Right kidney (tissue), 1 donor: ENCODE measurements around the gene CTRB1.
"Not testable (repeated sequence)": the region's sequence is repeated elsewhere in the genome, so short reads cannot be mapped to it uniquely, and the experiment has no call there.

Experiments used
- DNase-seq: peaks from one replicate; pipeline ENCODE4 v3.0.0-alpha.2; 2016

Gene CTRB1

DNA sequence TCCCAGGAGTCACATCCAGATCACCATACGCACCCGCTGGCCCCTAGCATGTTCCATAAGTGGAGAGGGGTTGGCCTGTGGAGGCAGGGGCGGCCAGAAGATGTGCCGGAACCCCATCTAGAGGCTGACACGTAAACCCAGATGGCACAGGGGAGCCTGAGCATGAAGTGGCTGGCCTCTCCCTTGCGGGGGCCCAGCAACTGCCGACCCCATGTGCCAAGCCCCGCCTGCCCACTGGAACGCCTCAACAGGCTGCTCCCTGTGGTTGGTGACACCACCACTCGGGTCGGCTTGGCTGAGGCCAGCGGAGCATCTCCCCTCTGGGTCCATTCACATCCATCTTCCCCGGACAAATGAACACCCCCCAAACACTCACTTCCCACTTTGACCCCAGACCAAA lies 23.2 kb downstream of the CTRB1 start:
- DNase-seq = no peak

DNA sequence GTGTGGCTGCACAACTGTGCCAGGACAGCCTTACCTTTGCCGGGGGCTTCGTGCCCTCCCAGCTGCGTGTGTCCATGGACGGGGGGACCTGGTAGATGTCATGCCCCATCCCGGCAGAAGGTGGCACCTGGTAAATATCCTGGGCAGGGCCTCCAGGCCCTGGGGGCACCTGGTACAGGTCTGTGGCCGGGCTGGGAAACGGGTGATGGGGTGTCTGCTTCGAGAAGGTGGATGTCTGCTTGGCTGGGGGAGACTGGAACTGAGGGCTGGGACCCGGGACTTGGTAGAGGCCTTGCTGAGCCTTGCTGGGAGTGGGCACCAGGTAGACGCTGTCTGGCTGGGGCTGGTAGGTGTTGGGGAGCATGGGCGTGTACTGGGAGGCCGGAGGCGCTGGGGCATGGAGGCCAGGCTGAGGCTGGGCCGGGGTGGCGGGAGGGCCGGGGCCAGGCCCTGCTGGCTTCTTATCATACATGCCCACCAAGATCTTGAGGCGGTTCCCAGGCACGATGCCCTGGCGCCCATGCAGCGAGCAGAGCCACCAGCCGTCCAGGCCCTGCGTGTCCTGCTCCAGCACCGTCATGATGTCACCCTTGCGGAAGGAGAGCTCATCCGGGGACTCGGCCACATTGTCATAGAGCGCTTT lies 23.8 kb downstream of the CTRB1 start:
- DNase-seq = not testable (repeated sequence)

DNA sequence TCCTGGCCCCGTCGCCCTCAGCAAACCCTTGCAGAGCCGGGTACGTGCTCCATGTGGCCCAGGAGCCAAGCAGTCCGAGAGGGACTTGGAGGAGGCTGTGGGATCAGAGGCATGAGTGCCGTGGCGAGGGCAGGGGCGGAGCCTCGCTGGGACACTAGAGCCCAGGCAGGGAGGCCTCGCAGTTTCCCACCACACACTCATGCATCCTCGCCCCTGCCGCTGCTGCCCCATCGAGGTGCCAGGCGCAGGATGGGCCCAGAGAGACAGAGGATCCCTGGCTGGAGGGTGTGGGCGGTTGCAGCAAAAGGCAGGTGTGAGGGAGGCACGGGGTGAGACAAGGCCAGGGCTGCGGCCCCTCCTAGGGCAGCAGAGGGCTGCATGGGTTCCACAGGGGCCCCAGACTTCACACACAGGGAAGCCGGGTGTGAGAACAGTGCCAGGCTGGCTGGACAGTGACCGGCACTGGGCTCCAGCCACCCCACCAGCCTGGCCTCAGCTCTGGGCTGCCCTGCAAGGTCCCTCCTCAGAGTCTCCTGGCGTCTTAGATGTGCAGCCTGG lies 25.0 kb downstream of the CTRB1 start:
- no peak for DNase-seq

DNA sequence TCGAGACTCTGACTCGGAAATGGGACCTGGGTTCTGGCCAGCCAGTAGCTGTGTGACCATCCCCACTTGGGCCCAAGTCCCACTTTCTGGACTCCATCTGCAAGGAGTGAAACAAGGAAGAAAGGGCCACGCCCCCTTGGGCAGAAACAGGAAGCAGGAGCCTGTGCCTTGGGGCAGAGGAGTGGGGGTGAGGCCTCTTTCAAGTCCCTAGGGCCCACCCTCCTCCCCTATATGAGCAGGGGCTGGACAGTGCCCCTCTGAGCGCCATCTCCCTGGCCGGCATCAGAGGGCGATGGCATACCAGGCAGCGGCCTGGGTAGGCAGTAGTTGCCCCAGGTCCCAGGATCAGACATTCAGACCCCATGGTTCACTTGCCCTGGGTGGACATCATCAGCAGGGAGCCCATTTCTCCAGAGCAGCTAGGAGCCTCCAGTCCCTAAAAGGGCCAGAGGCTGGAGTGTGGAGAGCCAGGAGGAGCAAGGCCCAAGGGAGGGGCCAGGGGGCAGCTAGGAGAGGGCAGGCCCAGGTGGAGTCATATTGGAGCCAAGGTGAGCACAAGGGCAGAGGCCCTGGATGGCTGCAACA lies 25.5 kb downstream of the CTRB1 start:
- no peak for DNase-seq

DNA sequence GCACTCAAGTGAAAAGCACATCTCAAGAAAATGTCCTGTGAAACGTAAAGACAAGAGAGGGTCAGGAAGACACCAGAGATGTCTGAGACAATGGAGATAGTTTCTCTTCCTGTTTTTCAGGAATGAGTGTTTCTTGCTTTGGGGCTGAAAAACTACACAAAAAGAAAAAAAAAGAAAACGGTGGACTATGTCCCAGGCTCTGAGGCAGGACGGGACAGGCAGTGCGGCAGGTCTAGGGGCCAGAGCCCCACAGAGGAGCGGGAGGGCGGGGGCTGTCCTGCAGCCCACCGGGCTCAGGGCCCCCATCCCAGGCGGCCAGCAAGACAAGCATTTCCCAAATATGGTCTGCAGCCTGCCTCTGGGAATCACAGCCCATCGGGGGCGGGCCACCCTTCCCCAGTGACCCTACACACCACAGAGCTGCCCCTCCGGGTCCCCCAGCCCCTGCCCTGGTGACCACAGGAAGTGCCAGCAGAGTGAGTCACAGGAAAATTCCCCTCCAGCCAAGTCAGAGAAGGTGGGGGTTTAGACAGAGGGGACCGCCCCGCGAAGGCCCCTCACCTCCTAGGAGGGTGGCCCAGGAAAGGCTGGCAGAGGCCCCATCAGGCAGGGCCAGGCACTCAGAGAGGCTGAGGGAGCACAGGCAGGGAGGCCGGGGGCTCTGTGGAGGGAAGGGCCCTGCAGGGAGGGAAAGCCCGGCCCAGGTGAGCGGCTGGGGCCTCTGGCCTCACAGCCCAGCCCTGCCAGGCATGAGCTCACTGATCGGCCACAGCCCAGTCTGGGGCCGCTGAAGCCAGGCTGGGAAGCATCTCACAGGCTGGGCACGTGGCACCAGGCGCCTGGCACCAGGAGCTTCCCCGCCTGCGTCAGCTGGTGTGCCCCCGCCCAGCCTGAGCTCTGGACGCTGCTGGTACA lies 26.3 kb downstream of the CTRB1 start:
- peak; percentile 68 for DNase-seq

DNA sequence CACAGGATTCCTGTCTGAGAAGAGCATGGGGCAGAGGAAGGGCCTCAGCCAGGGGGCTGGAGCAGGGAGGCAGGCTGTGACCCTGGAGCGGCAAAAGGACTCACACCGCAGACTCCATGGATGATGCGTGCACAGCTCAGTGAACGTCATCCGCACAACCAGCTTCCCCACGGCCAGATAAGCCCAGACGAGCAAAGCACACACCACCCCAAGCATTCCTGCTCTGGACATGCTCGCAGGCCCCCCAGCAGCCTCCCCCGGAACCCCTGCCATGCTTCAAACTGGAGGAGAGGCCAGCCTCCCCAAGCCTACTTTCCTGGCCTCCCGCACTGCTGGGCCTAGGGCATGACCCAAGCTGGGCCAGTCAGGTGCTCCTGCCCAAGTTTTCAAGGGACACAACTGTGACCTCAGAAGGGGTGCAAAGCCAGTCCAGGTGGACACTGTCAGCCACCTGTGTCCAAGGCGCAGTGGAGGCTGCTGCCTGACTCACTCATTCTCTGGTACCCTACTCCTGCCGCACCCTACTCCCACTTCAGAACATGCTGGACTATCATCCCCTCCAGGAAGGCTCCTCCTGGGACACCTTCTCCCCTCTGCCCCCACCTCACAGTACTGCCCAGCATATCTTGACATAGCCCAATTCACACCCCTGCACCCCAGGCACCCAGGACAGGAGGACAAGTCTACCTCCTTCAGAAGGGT lies 27.9 kb downstream of the CTRB1 start:
- no peak for DNase-seq

DNA sequence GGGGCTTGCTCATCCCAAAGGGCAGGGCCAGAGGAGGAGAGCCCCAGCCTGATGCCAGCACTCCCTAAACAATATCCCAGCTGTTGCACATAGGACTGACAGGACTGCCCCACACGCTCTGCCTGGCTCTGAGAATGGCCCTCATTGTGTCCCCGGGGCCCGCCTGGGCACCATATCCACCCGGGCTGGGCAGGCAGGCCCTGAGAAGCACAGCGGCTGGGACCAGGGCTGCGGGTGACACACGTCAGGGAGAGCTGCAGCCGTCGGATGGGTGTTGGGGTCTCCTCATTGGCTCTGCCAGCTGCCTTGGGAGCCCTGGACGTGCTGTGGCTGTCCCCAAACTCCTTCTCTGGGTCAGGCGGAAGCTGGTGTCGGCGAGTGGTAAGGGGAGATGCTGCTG lies 28.5 kb downstream of the CTRB1 start:
- DNase-seq = no peak

DNA sequence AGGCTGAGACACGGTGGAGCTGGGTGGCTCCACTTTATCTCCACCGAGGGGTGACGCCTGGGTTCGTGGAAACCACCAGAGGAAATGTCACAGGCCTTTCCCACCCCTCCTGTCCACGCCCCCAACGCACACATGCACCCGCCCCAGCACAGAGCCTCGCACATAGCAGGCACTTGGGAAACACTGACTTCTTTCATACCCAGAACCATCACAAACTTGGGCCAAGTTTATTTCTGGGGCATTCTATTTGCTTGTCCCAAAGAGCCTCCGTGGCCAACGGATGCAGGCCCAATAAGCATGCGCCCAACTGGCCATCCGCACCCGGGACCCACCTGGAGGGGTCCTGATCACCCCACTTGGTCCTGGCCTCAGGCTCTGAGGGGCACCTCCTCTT lies 29.4 kb downstream of the CTRB1 start:
- no peak for DNase-seq

DNA sequence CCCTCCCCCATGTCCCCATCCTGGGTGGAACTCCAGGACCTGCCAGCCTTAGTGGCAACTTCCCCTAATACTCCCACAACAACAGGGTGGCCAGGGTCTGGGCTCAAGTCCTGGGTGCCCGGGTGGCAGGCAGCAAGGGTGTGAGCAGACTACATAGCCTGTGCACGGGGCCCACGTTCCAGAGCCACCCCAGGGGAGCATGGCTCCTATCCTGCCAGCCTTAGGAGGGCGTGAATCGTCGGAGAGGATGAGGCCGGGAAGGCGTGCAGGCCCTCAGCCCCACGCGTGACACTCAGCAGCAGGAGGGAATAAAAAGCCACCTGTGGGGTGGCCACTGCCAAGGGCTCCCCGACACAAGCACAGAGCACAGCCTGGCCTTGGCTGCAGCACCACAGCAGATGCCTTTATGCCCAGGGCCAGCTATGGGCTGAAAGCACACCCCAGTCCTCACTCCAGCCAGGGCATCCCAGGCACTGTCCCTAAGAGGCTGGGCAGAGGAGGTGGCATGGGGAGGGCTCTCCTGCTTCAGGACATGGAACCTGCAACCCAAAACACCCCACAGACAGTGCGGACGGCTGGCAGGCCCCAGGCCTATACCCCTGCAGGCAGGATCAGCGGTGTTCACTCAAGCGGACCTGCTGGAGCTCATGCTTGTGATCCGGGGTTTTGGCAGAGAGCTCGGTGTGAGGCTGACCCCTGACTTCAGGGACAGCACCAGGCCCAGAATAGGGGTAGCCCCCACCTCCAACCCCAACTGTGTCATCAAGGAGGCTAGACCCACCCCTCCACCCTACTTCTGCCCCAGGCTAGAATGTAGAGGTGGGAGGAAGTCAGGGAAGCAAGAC lies 30.0 kb downstream of the CTRB1 start:
- no peak for DNase-seq

DNA sequence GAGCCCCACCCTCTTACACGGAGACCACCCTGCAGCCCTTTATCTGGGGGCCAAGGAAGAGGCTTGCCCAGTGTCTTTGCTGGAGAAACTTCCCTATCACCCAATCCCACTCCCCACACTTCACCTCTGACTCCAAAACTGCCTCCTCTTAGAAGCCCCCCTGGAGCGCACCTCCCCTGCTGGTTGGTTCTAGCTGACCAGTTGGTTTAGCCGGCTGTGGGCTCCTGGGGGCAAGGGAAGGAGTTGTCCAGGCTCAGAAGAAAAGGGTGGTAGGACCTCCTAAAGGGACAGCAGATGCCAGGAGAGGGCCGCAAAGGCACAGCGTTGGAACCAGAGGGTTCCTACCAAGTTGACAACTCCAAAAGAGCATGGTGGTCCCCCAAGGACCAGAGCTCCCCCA lies 30.7 kb downstream of the CTRB1 start:
- no peak for DNase-seq

DNA sequence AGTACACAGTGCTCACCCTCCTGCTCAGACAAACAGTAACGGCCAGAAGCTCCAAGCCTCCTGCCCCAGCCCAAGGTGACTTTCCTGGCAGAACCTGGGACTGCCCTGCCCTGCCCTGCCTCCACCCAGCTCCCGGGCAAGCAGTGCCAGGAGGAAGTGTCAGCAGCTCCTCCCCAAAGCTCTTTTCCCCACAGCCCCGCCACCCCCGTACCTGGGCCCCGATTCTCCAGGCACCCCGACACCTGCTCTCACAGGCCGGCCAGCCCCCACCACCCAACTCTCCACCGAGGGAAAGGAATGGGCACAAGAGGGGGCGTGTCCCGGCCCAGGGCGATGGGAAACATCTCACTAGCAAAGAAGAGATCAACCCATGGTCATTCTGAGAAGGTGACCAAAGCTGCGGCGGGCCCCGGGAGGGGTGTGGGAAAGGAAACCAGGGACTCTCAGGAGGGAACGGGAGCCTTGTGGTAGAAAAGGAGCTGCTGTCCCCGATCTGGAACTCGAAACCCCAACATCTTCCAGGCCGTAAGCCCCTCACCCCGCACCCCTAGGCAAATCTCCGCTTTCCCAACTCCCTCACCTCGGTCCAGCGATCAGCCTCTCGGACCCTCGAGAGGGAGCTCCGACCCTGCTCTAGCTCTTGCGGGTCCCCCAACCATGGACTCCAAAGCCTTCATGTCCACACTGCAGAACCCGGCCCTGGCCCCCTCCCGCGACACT lies 31.5 kb downstream of the CTRB1 start:
- DNase-seq = no peak

DNA sequence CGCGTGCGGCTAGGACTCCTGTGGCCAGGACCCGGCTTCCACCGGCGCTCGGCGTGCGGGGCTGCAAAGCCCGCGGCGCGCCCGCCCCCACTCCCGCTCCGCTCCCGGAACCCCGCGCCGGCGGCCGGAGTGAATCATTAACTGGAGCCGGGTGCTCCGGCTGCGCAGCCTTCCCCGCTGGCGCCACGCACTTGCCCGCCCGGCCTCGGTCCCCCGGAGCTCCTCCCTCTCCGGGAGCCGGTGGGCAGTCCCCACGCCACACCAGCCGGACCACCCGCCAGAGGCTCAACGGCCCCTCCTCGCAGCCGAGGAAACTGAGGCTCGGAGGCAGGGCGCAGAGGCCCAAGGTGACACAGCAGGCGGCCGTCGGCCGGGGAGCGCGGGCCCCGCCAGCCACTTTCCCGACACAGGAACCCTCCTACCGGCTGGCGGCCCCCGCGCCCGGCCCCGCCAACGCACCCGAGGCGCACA lies 32.1 kb downstream of the CTRB1 start:
- peak; percentile 86 for DNase-seq

DNA sequence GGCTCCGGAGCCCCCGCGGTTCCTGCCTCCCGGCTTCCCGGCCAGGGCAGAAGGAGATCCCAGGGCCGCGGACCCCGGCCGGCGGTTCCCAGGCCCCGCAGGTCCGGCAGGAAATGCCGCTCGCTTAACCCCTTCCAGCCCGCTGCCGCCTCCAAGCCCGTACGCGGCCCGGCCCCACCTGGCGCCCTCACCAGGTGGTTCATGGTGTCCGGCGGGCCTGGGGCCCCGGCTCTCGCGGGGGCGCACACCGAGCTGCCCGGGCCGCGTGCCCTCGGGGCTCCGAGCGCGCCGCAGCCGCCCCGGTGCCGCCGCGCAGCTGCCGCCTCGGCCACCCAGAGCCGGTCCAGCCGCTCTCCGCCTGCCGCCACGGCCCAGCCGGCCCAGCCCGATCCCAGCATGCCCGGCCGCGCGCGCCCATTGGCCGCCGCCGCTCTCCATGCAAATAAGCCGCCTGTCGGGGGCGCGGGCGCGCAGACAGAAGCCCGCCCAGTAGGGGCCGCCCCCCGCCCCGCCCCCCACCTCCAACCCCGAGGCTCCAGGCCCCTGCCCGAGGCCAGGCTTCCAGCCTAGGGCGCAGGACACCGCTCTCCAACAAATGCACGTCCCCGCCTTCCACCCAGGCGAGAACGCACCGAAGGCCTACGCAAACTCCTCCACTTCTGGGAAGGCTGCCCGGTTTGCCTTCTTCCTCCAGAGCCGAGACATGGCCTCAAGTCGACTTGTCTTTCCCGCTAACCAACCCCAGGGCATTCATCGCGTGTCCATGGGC lies 32.7 kb downstream of the CTRB1 start, which contains the start of gene BCAR1:
Gene BCAR1, minus strand, starts transcription at position 345 of the 769 bp plus-strand sequence. Its CDS starts 142 bp downstream, at position 203.
- peak; percentile 79 for DNase-seq

DNA sequence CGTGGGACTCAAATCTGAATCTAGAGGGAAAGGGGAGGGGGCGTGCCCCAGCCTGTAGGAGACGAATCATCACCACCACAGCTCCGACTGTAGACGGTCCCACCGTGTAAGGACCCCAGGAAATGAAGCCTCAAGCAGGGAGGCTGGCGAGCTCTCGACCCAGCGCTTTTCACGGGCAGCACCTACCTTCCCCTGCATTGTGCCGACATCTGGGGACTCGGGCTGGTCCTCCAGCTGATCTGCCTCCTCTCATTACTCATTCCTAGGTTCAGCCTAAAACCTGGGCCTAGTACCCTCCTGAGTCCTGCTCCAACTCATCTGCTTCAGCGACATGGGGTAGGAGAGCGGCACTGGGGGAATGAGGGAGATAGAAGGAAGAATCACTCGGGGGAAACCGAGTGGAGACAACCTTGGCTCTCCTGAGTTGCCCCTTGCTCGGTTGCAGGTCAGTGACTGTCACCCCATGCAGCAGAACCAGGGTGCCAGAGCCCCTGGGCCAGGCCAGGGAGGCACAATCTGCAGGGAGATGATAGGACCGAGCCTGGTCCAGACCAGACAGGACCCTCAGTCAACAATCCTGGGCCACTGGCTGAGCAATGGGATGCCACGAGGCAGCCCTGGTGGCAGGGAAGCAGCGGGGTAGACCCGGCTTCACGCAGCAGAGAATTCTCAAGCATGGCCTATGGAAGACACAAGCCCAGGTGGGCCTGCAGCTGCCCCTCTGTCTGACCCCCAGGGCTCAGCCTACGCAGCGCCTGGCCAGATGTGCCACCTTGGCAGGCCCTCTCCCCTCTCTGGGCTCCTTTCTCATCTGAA lies 33.5 kb downstream of the CTRB1 start:
- DNase-seq = no peak

DNA sequence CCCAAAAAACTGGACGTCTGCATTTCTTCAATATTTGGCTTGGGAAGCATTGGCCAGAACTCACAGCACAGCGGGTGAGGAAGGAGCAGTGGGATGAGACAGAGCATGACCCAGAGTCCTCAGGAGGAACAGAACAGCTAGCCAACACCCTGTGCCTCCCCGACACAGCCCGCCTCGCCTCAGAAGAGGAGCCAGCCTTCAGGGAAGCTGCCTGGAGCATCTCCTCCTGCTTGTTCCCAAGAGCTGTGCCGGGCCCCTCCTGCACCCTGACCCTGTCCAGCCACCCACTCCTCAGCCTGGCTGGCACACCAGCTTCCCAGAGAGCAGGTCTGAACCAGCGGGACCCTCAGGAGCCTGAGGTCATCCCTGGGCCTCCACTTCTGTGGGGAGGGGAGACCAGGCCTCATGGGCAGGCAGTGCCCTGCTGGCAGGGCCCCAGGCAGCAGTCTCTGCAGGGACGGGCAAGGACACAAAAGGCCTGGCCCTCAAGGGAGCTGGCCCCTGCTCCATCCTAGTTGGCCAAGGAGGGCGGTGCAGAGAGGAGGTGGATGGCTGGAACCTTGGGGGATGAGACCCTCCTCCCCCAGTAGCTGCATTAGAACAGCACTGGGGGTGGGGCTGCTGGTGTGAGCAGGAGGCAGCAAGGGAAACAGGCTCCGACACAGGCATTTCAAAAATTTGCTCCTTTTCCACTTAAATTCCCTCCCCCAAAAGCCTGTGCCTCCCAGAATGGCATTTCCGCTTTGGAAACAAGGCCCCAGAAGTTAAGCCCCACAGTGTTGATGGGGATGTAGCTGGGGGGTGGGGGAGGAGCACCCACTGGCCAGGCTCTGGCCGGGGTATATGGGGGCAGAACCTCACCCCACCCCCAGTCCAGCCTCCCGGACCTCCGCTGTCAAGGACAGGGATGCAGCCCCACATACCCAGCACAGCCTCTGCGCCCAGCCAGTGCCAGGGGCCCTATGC lies 34.4 kb downstream of the CTRB1 start:
- peak; percentile 49 for DNase-seq

DNA sequence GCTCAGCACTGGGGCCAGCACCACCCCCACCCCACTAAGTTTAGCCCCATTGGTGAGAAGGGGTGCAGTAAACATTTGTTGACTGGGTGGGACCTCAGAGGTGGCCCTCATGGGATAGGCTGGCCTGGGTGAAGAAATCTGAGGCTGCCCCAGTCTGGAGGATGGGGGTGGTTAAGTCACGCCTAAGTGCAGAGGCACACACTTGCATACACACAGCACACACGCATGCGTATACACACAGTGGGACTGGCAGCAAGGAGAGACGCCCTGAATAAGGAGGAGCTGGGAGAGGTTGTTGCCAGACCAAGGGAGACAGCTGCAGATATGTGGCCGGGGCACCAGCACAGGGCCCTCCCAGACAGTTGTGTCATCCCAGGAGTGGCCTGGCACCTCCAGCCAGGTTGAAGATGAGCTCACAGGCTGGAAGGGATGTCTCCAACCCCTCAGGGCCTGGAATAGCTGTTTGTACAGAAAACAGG lies 35.6 kb downstream of the CTRB1 start:
- DNase-seq = no peak

DNA sequence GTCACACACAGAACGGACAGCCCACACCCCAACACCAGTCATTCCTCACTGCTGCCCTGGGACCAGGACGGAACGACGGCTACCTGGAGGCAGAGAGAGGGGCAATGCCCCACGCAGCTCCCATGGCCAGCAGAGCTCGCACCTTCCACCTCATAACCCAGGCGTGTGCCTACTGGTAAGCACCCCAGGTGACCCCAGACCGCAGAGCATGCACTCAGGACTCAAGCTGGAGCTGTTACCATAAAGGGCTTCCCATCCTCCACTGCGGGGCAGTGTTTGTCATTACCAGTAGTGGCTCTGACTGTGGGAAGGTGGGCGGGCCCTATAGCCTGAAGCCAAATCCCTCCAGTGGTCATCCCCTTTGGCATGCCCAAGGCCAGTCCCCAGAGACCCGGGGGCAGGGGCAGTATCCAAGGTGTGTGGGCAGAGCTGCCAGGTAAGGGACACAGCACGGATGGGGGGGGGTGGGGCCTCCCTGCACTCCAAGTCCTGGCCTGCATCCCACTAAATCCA lies 37.3 kb downstream of the CTRB1 start:
- DNase-seq = no peak
